Hindlimb muscle (tissue), 1 donor: ENCODE results near the gene LRRC36. TPM values are rescaled to one million over a fixed set of nuclear protein-coding genes. Genes with fewer than 3 reads are reported as not detected.

Source experiments
- DNase-seq: peaks from one replicate; pipeline ENCODE4 v3.0.0-alpha.2; 2013
- polyA plus RNA-seq: library from polyadenylated mRNA; unstranded; fragments of 120-200 nt; gene quantifications from one replicate; pipeline ENCODE4 v1.2.1, GENCODE V29; 2013; ENCODE audit not compliant: insufficient read length

Gene LRRC36
- polyA plus RNA-seq, 1 donor, result 0.50 TPM

GRCh38 chr16:67294938-67295361 is 31.7 kb upstream of the LRRC36 start:
- DNase-seq, result no peak

GRCh38 chr16:67296420-67296819 is 30.2 kb upstream of the LRRC36 start:
- DNase-seq, result no peak

- no peak for DNase-seq
Measured at GRCh38 chr16:67298277-67298676, 28.3 kb upstream of the LRRC36 start.

GRCh38 chr16:67299269-67299668 is 27.3 kb upstream of the LRRC36 start:
- DNase-seq, result no peak

GRCh38 chr16:67301080-67301782 is 25.4 kb upstream of the LRRC36 start:
- peak; percentile 65 for DNase-seq

GRCh38 chr16:67302076-67302475 is 24.5 kb upstream of the LRRC36 start:
- DNase-seq, result no peak

GRCh38 chr16:67302970-67303369 is 23.6 kb upstream of the LRRC36 start:
- DNase-seq, result no peak

- DNase-seq, result no peak
Measured at GRCh38 chr16:67304020-67304419, 22.6 kb upstream of the LRRC36 start.

GRCh38 chr16:67305216-67306071 is 21.2 kb upstream of the LRRC36 start:
- no peak for DNase-seq

- DNase-seq, result no peak
Measured at GRCh38 chr16:67310561-67310960, 16.1 kb upstream of the LRRC36 start.

GRCh38 chr16:67311607-67312488 is 14.8 kb upstream of the LRRC36 start:
- DNase-seq, result no peak

GRCh38 chr16:67312719-67313118 is 13.9 kb upstream of the LRRC36 start:
- no peak for DNase-seq

- DNase-seq, result no peak
Measured at GRCh38 chr16:67317853-67318252, 8.8 kb upstream of the LRRC36 start.

- no peak for DNase-seq
Measured at GRCh38 chr16:67326115-67326471, 522 bp upstream of the LRRC36 start.

GRCh38 chr16:67327743-67328142 is 1.1 kb downstream of the LRRC36 start:
- DNase-seq, result no peak

- no peak for DNase-seq
Measured at GRCh38 chr16:67329901-67330300, 3.3 kb downstream of the LRRC36 start.

GRCh38 chr16:67333315-67333714 is 6.7 kb downstream of the LRRC36 start:
- no peak for DNase-seq

GRCh38 chr16:67336116-67336515 is 9.5 kb downstream of the LRRC36 start:
- DNase-seq, result no peak

GRCh38 chr16:67336648-67337047 is 10.0 kb downstream of the LRRC36 start:
- no peak for DNase-seq

GRCh38 chr16:67339453-67339852 is 12.8 kb downstream of the LRRC36 start:
- DNase-seq, result no peak

- no peak for DNase-seq
Measured at GRCh38 chr16:67341250-67341649, 14.6 kb downstream of the LRRC36 start.

- DNase-seq, result no peak
Measured at GRCh38 chr16:67342616-67343015, 16.0 kb downstream of the LRRC36 start.

GRCh38 chr16:67345401-67345800 is 18.8 kb downstream of the LRRC36 start:
- no peak for DNase-seq
